ENCODE measurements around the gene WFIKKN1.

The WFIKKN1 gene

DNA sequence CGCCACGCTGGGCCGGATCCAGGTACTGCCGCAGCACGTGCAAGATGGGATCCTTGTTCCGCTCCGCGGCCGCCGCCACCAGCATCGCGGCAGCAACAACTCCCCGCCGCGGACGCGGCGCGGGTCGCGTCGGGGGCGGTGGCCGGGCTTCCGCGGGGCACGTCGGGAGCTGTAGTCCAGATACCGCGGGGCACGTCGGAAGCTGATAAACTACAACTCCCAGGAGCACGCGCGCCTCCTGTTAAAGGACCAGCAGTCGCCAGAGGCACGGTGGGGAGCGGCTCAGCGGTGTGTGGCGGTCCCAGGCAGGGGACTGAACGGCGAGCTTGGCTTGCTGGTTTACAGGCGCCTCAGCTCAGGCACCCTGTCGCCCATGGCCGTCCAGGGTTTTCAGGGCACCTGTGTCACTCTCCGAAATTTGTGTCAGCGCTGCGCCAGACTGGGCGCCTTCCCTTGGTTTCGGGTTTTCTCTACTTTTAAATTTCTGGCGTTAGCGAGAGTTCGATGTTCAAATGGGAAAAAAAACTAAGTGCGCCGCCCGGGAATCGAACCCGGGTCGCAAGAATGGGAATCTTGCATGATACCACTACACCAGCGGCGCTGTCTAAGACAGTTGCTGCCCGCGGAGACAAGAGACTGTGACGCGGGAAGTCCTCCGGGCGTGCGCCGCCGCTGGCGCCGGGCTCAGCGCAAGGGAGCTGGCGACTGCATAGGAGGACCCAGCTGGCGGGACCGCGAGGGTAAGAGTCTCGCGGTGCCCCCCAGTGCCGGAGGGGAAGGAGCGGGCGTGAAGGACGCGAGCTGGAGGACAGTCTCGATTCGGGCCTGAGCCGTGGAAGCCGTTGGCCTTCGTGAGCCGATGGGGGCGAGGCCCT lies 5.7 kb downstream of the WFIKKN1 start, which contains the start of gene METTL26:
Gene METTL26, minus strand, starts transcription at position 100 of the 875 bp plus-strand sequence. Its CDS starts 15 bp downstream, at position 85.
- DNase-seq (ENCODE audit: low read depth in 2 of 2, low spot score in 1 of 2): peak; percentile 85 to 91

DNA sequence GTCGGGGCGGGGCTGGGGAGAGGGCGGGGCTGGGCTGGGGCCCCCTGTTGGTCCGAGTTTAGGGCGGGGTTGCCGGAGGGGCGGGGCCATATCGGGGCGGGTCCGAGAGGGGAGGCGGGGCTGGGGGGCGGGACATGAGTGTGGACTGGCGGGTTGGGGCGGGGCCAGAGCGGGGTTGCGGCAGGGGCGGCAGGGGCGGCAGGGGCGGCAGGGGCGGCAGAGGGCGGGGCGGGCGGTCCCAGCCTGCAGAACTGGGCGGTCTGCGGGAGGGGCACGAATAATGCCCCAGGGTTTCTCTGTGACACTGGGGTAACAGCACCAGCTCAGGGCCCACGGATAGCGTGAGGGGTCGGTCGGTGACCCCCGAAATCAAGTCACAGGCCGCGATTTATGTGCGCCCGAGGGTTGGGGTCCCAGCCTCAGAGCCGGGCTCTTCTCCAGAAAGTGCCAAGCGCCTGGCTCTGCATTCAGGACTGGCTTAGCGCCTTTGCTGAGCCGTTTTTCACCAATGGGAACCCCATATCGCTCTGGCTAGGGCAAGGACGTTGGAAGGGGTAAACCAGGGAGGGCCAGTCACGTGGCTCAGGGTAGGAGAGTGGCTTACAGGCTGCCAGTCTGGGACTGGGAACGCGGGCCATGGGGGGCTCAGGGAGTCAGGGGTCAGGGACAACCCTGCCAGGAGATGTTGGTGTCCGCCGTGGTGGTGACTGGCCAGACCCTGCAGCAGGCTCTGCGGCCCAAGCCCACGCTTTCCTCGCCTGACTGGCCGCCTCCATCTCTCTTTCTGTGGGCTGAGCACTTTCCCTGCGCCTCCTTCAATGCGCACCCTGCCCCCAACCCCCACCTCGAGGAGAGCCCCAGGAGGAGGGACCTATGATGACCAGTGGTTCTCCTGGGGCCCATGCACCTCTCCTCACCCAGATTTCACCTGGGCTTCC lies 6.6 kb downstream of the WFIKKN1 start:
- DNase-seq (ENCODE audit: low read depth in 2 of 2, low spot score in 1 of 2): peak; percentile 63 to 78

DNA sequence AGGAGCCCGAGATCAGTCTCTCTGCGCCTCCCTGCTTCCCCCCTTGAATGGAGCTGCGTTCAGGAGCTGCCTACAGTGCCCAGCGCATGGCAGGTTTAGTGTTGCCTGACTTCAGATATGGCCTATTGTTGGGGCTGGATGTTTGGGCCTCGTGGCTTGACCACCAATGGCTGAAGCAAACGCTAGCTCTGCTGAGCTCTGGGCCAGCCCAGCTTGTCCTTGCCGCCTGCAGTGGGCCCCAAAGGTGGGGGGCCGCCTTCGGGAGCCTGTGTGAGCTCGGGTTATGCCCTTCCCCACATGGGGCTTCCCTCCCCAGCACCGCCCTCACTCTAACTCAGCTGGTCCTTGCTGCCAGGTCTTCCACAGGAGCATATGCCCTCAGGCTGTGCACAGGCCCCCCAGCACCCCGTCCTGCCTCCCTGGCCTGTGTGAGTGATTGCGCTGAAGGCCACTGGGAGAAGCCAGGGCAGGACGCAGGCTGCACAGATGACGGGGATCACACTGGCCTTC lies 7.3 kb downstream of the WFIKKN1 start:
- no peak for DNase-seq (ENCODE audit: low read depth in 2 of 2, low spot score in 1 of 2)

DNA sequence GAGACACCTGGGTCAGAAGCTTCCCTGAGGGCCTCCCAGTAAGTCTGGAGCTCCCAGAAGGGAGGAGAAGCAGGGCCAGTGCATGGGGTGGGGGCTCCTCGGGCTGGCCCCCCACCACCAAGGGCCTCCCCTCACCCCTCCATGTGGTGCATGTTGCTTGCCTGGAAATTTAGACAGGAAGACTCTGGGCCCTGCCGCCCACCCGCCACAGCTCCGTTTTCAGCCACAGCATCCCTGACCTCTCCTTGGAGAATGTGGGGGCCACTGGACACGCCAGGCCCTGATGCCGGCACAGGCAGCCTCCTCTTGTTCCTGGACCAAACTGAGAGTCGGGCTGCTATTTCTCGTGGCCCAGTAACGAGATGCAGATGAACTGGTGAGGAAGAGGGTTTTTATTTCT lies 8.1 kb downstream of the WFIKKN1 start:
- no peak for DNase-seq (ENCODE audit: low read depth in 2 of 2, low spot score in 1 of 2)

DNA sequence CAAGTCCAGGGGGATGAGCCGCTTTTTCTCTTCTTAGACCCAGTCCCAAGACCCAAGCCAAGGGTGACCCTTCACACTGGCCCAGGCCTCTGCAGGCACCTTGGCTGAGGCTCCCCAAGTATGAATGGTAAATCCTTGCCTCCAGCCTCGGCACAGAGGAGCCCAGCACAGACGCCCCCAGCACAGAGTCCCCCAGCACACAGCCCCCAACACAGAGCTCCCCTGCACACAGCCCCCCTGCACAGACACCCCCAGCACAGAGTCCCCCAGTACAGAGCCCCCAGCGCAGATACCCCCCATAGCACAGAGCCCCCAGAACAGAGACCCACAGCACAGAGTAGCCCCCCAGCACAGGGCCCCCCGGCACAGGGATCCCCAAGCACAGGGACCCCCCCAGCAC lies 9.8 kb downstream of the WFIKKN1 start:
- DNase-seq (ENCODE audit: low read depth in 2 of 2, low spot score in 1 of 2): no peak

DNA sequence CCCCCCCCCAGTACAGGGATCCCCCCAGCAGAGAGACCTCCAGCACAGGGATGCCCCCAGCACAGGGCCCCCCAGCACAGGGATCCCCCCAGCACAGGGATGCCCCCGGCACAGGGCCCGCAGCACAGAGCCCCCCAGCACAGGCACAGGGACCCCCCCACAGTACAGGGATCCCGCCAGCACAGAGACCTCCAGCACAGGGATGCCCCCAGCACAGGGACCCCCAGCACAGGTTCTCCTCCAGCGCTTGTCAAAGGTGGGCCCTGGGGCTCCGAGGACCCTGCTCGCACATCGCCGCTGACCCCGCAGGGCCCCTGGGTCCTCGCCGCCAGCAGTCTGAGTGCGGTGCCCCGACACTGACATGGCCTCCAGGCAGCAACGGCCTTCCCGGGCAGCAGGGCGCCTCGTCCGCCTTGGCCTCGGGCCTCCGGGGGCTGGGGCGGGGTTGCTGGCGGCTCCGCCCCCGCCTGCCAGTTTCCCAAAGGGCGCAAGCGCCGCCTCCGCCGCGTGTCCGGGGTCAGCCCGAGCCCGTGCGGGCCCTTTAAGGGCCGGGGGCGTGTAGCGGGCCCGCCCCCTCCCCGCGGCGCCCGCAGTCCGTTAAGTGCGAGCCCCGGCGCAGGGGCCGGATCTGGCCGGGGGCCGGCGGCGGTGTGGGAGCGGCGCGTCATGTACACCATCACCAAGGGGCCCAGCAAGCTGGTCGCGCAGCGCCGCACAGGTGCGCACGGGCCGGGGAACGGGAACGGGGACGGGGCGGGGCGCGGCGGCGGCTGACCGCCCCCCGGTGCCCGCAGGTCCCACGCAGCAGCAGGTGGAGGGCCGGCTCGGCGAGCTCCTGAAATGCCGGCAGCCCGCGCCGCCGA lies 10.8 kb downstream of the WFIKKN1 start, which contains the start of gene MCRIP2:
Gene MCRIP2, plus strand, starts transcription at position 503 of the 863 bp plus-strand sequence. Its CDS starts 164 bp downstream, at position 667.
- peak in 1 of 2 donors; percentile 42 for DNase-seq (ENCODE audit: low read depth in 2 of 2, low spot score in 1 of 2)

DNA sequence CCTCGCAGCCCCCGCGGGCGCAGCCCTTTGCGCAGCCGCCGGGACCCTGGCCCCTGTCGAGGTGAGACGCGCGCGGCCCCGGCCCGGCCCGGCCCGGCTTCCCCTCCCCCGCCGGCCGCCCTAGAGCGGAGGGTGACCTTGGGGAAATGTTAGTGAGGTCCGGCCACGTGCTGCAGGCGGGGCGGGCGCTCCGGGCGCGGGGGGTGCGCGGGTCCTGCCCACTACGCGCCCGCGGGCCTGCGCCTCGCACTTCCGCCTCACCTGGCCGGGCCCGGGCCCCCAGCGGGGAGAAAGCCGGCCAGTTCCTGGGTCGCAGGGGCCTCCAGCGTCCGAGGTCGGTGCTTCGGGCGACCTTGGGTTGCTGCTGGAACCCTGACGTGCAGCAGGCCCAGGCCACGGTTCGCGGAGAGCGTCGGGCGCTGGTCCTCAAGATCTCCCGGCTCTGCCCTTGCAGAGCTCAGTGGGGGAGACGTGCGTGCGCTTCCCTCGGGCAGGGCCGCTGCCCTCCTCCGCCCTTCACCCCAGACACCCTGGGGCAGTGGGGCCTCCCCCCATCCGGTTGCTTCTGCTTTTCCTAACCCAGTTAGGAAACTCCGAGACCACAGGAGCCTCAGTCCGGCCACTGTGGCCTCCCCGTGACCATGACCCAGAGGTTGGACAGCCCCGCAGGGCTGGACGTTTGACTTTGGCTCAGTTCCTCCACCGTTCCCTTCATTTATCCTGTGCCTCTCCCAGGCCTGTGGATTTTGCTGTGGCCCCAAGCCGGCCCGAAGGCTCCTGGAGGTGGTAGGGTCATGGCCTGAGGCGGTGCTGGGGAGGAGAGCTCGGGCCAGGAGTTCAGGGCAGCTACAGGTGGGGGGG lies 11.6 kb downstream of the WFIKKN1 start:
- no peak for DNase-seq (ENCODE audit: low read depth in 2 of 2, low spot score in 1 of 2)

DNA sequence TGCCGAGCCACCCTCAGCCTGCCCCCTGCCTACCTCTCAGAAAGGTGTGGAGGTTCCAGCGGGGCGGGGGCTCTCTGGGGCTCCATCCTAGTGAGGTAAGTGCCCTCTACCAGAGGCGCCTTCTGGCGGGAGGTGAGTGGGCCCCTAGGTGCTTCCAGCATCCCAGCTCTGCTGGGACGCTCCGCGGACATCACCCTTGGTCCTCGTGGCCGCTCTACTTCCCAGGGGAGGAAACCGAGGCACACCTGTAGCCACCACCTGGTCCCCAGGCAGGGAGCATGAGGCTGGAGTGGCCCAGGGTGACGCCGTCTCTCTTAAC lies 12.2 kb downstream of the WFIKKN1 start:
- no peak for DNase-seq (ENCODE audit: low read depth in 2 of 2, low spot score in 1 of 2)

DNA sequence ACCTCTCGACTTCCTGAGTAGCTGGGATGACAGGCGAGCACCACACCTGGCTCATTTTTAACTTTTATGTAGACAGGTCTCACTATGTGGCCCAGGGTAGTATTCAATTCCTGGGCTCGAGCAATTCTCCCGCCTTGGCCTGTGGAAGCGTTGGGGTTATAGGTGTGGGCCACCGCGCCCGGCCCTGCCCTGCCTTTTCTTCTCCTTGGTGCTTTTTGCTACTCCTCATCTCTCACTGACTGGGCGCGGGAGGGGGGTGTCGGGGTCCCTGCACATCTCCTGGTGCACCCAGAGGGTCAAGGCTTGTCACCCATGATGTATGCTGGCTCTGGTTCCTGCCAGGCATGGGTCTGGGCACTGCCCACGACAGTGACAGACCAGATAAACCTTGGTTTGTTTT lies 13.8 kb downstream of the WFIKKN1 start:
- DNase-seq (ENCODE audit: low read depth in 2 of 2, low spot score in 1 of 2): no peak

DNA sequence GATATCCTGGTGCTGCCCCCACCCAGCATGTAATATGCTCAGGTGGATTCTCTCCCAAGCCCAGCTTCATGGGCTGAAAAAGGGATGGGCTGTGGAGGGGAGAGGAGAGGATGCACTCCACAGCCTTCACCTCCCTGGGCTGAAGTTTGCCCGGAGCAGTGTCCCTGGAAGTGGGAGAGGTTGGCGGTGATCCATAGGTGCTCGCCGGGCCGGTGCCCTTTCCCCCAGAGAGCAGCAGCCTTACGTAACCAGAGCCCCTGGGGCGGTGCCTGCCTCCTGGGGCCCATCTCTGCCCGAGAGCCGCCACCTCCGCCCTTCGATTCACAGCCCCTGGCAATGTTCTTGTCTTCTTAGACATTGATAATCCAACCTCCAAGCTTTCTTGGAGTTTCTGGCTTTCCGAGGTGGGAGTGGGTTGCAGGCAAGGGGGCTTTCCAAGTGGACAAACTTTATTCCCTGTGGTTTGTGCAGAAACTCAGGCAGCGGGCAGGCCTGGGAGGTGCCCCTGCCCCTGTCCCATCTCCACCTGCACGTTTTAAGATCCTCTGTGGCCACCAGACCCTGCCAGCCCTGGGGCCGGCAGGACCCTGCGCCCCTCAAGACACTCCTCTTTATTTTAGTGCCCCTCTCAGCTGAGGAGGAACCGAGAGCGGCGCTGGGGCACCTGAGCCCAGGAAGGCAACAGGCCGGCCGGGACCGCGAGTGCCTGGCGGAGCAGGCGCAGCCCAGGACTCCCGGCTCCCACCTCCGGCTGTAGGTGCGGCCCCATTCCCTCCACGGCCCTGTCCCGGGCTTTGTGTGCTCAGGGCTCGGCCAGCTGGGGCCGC lies 15.3 kb downstream of the WFIKKN1 start:
- no peak for DNase-seq (ENCODE audit: low read depth in 2 of 2, low spot score in 1 of 2)

DNA sequence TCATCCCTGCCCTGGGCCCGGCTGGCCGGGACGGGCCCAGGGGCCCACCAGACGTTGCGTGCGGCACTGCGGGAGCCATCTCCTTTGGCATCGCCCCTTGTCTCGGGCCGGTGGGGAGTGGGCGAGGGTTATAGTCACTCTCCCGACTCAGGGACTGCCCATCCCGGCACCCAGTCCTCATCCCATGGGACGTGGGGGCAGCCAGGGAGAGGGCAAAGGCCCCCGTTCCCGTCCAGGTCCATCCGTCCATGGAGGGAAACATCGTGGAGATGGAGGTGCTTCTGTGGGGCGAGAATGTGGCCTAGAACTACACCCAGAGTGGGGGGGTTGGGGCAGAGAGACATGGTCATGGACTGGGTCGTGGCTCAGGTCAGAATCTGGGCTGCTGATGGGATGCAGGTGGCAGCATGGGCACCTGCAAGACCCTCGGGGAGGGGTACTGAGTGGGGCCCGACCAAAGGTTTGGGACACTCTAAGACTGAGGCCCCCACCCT lies 15.9 kb downstream of the WFIKKN1 start:
- no peak for DNase-seq (ENCODE audit: low read depth in 2 of 2, low spot score in 1 of 2)

DNA sequence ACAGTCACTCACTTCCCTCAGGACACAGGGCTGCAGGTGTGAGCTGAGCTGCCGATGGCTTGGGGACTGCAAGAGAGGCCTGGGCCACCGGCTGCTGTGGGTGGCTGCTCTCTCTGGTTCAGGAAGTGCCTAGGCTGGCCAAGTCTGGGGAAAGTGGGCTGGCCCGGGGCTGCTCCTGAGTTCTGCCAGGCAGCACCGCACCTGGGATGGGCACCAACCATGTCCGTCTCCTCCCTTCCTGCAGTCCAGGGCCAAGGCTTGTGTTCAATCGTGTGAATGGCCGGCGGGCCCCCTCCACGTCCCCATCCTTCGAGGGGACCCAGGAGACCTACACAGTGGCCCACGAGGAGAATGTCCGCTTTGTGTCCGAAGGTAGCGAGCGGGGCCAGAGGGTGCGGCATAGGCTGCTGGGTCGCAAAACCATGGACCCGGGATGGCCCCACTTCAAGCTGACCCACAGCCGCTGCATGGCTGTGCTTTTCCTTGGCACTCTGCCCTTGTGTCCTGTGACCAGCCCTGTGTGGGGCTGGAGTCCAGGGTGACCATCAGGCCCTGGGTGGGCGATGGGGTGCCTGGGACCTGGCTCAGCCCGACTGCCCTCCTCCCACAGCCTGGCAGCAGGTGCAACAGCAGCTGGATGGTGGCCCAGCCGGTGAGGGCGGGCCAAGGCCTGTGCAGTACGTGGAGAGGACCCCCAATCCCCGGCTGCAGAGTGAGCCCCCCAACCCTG lies 16.6 kb downstream of the WFIKKN1 start:
- no peak for DNase-seq (ENCODE audit: low read depth in 2 of 2, low spot score in 1 of 2)

DNA sequence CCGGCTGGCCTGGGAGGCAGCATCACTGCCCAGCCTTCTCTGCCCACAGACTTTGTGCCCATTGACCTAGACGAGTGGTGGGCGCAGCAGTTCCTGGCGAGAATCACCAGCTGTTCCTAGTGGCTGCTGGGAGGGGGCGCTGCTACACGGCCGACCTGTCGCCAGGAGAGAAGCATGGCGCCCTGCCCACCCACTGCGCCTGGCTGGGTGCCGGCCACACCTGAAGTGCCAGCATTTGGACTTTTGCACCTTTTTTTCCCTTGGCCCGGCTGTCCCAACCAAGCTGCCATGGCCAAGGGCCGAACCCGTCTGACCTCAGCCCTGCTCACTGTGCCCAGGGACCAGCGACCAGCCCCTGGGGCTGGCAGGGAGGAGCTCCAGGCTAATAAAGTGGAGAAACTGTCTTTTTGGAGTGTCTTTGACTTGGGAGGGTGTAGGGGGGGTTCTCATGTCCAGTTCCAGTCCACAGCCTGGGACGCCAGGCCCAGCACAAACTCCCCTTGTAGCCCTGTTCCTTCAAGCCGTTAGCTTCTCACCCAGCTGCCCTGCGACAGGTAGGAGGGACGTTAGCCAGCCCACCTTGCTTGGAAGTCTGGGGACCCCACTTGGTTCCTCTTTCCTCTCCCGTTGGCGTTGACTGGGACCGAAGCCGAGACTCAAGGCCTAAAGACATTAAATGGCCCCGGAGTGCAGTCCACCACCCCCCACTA lies 17.4 kb downstream of the WFIKKN1 start:
- DNase-seq (ENCODE audit: low read depth in 2 of 2, low spot score in 1 of 2): no peak

DNA sequence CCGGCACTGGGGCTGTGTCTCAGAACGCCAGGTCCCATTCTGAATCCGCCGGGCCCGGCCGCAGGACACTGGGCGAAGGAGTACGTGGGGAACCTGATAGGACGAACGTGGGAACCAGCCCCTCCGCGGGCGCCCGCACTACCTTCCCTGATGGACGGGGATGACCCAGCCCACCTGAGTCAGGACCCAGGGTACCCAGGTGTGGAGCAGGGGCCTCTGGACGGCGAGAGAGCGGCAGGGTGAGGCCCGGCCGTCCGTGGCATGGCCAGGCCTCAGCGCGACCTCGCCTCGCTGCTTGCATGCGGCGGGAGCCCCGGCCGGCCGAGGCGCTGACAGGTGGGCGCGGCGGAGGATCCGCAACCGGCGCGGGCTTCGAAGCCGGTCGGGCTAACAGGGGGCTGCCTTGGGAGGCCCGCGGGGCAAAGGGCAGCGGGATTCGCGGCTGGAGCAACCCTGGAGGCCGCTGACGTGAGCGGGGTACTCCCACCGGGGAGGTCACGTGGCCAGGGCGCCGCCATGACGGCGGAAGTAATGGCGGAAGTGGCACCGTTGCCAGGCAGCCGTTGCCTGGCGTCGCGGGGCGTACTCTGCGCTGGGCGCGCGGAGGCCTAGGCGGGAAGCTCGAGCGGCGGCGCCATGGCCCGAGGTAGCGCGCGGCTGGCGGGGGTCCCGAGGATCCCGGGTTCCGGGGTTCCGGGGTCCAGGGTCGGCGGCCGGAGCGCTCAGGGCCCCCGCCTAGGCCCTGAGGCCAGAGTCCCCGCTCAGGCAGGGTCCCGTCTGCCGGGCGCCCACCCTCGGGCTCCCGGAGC lies 18.2 kb downstream of the WFIKKN1 start, which contains the start of gene WDR90:
Gene WDR90, plus strand, starts transcription at position 585 of the 809 bp plus-strand sequence. Its CDS starts 52 bp downstream, at position 637.
- peak; percentile 86 to 87 for DNase-seq (ENCODE audit: low read depth in 2 of 2, low spot score in 1 of 2)

DNA sequence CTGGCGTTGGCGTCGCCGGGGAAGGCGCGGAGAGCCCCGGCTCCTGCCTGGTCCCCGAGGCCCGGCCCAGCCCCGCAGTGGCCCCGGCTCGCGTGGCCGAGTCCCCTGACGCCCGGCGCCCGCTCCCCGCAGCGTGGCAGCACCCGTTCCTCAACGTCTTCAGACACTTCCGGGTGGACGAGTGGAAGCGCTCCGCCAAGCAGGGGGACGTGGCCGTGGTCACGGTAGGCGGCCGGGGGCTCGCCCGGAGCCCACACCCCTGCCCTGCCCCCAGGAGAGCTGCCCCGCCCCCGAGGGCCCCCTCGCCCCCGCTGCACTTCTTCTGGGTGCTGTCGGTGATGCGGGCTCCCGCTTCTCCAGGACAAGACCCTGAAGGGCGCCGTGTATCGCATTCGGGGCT lies 18.8 kb downstream of the WFIKKN1 start:
- DNase-seq (ENCODE audit: low read depth in 2 of 2, low spot score in 1 of 2): no peak

DNA sequence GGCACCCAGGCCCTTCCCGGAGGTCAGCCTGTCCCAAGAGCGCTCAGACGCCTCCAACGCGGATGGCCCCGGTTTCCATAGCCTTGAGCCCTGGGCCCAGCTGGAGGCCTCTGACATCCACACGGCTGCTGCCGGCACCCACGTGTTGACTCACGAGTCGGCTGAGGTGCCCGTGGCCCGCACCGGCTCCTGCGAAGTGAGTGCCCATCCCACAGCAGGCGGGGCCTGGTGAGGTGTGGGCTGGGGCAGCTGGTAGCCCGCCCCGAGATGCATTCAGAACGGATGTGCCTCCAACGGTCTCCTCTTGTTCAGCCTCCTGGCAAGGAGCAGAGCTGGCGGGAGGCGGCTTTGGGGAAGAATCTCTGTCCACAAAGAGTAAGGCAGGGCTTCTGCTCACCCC lies 21.1 kb downstream of the WFIKKN1 start:
- no peak for DNase-seq (ENCODE audit: low read depth in 2 of 2, low spot score in 1 of 2)
